ENCODE data around the gene DCLRE1C.

DNA sequence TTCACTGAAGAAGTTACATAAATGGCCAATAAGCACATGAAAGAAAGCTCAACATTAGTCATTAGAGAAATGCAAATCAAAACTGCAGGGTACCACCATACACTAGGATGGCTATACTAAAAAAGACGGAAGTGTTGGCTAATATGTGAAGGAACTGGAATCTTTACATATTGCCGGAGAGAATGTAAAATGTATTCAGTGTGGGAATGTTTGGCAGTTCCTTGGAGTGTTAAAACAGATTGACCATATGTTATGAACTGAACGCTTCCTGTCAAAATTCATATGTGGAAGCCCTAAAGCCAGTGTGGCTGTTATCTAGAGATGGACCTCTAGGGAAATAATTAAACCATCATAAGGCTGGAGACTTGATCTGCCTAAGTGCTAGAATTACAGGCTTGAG, 42.1 kb downstream of the DCLRE1C start:
- TF ChIP-seq CTCF (IDR thresholded peaks at IDR 0.05; ENCODE audit: poor library complexity, severe bottlenecking) = no peak
- TF ChIP-seq RAD21 (conservative IDR thresholded peaks at IDR 0.05) = no peak
- TF ChIP-seq POLR2AphosphoS5 (IDR thresholded peaks at IDR 0.05) = no peak
- no peak for TF ChIP-seq EZH2 (IDR thresholded peaks at IDR 0.05; ENCODE audit: borderline replicate concordance, insufficient read depth, low read length, poor library complexity, severe bottlenecking)
- TF ChIP-seq EP300 (conservative IDR thresholded peaks at IDR 0.05; ENCODE audit: poor library complexity, severe bottlenecking) = no peak
- TF ChIP-seq MXI1 (conservative IDR thresholded peaks at IDR 0.05; ENCODE audit: poor library complexity, severe bottlenecking) = no peak
- TF ChIP-seq TAF1 (IDR thresholded peaks at IDR 0.05; ENCODE audit: low read depth) = no peak

Data from neural cell (in vitro differentiated cells).